Activated CD8-positive, alpha-beta memory T cell treated with anti-CD3 and anti-CD28 coated beads, Interleukin-2, amount 10 ng/mL, durations not matched to agents 7 days and 5 days (primary cell): ENCODE data around the gene KCNE5. TPM values are rescaled to one million over a fixed set of nuclear protein-coding genes. Genes with fewer than 3 reads are reported as not detected.
"Not testable (repeated sequence)": the region's sequence is repeated elsewhere in the genome, so short reads cannot be mapped to it uniquely, and the experiment has no call there.

ENCODE experiments used
- ATAC-seq: fragments of 150-1000 bp; cut with Tn5 transposase; one replicate; pipeline ENCODE4 v1.10.0; 2021; ENCODE audit warnings: moderate library complexity
- CTCF ChIA-PET: fragments of 350-600 bp; sonication (Branson Sonifier 250); formaldehyde crosslinking; loops from one replicate; lab custom pipeline; 2021; ENCODE audit warnings: antibody characterized with exemption; lab: Charles Lee
- DNase-seq: peaks from one replicate; pipeline ENCODE4 v3.0.0-alpha.2; 2020
- H3K27ac Mint-ChIP-seq: one replicate; pipeline ENCODE4 v1.8.0; 2021; ENCODE audit warnings: mild to moderate bottlenecking, mixed read lengths
- H3K27me3 Mint-ChIP-seq: one replicate; pipeline ENCODE4 v1.8.0; 2021; ENCODE audit warnings: mixed read lengths
- H3K36me3 Mint-ChIP-seq: one replicate; pipeline ENCODE4 v1.8.0; 2021; ENCODE audit warnings: mild to moderate bottlenecking, mixed read lengths
- H3K4me1 Mint-ChIP-seq: one replicate; pipeline ENCODE4 v1.8.0; 2021; ENCODE audit warnings: mixed read lengths
- H3K4me3 Mint-ChIP-seq: one replicate; pipeline ENCODE4 v1.8.0; 2021; ENCODE audit warnings: mild to moderate bottlenecking, moderate library complexity, mixed read lengths
- H3K9me3 Mint-ChIP-seq: one replicate; pipeline ENCODE4 v1.8.0; 2022; ENCODE audit warnings: low read depth, mixed read lengths
- total RNA-seq, 2 experiments: library from RNA; stranded (reverse); gene quantifications; one replicate each; pipeline ENCODE4 v1.2.3, GENCODE V29; 2021

Gene KCNE5
- total RNA-seq: under 1 TPM; 0.30 to 0.47 TPM

- no peak for ATAC-seq
- CTCF ChIA-PET: no interaction called here
- Mint-ChIP-seq H3K9me3 (no peaks in the 10 kb centered on the region), H3K4me3 (no peak within 1 kb of the TSS), H3K4me1 (peaks cover 6% of the 10 kb centered on the region), H3K36me3 (peaks cover 5% of the 10 kb centered on the region), H3K27me3 (no peaks in the 10 kb centered on the region), H3K27ac (no peak within 1 kb of the TSS)
- DNase-seq: no peak
Observed at GRCh38 chrX:109624641-109625616, at the start of gene KCNE5. Gene KCNE5, minus strand, starts transcription at chrX:109625172. Its CDS starts 152 bp downstream, at chrX:109625020.

- Mint-ChIP-seq H3K9me3 (no peaks in the 10 kb centered on the region), H3K27ac (no peak overlapping the region), H3K27me3 (no peaks in the 10 kb centered on the region), H3K36me3 (peaks cover 33% of the 10 kb centered on the region), H3K4me3 (no peak overlapping the region), H3K4me1 (peaks cover 10% of the 10 kb centered on the region)
- DNase-seq (no peak), ATAC-seq (no peak)
- CTCF ChIA-PET: no interaction called here
Observed at GRCh38 chrX:109672239-109672638, 47.3 kb upstream of the KCNE5 start.

- H3K27ac Mint-ChIP-seq, H3K9me3 Mint-ChIP-seq, CTCF ChIA-PET, ATAC-seq, H3K4me1 Mint-ChIP-seq, DNase-seq, H3K4me3 Mint-ChIP-seq, H3K27me3 Mint-ChIP-seq: not testable (repeated sequence)
- H3K36me3 Mint-ChIP-seq: peaks cover 36% of the 10 kb centered on the region
Observed at GRCh38 chrX:109671170-109671569, 46.2 kb upstream of the KCNE5 start.

GRCh38 chrX:109667986-109668385 lies 43.0 kb upstream of the KCNE5 start:
- CTCF ChIA-PET: no interaction called here

GRCh38 chrX:109660435-109661143 lies 35.6 kb upstream of the KCNE5 start:
- no peak for ATAC-seq
- H3K36me3 Mint-ChIP-seq: peaks cover 59% of the 10 kb centered on the region

More at GRCh38 chrX:109667986-109668385, 43.0 kb upstream of the KCNE5 start:
- H3K27me3 Mint-ChIP-seq: no peaks in the 10 kb centered on the region
- ATAC-seq (no peak), DNase-seq (no peak)
- H3K27ac Mint-ChIP-seq: no peak overlapping the region
- H3K4me1 Mint-ChIP-seq: no peaks in the 10 kb centered on the region
- H3K36me3 Mint-ChIP-seq: peaks cover 42% of the 10 kb centered on the region
- H3K4me3 Mint-ChIP-seq: no peak overlapping the region
- no peaks in the 10 kb centered on the region for H3K9me3 Mint-ChIP-seq

GRCh38 chrX:109658391-109658790 lies 33.4 kb upstream of the KCNE5 start:
- no peak overlapping the region for H3K4me3 Mint-ChIP-seq
- peaks cover 53% of the 10 kb centered on the region for H3K36me3 Mint-ChIP-seq
- no peaks in the 10 kb centered on the region for H3K27me3 Mint-ChIP-seq
- CTCF ChIA-PET: no interaction called here
- H3K27ac Mint-ChIP-seq: no peak overlapping the region
- DNase-seq: no peak
- H3K9me3 Mint-ChIP-seq: peaks cover 2% of the 10 kb centered on the region
- H3K4me1 Mint-ChIP-seq: no peaks in the 10 kb centered on the region
- ATAC-seq: no peak

More at GRCh38 chrX:109660435-109661143, 35.6 kb upstream of the KCNE5 start:
- Mint-ChIP-seq H3K27ac (no peak overlapping the region), H3K4me1 (no peaks in the 10 kb centered on the region), H3K4me3 (no peak overlapping the region), H3K9me3 (peaks cover 2% of the 10 kb centered on the region), H3K27me3 (no peaks in the 10 kb centered on the region)
- CTCF ChIA-PET: no interaction called here
- DNase-seq: no peak

- H3K36me3 Mint-ChIP-seq: peaks cover 46% of the 10 kb centered on the region
- not testable (repeated sequence) for DNase-seq
Observed at GRCh38 chrX:109657364-109657763, 32.4 kb upstream of the KCNE5 start.

GRCh38 chrX:109656774-109657173 lies 31.8 kb upstream of the KCNE5 start:
- Mint-ChIP-seq H3K27me3 (no peaks in the 10 kb centered on the region), H3K27ac (no peak overlapping the region), H3K4me1 (no peaks in the 10 kb centered on the region), H3K9me3 (peaks cover 2% of the 10 kb centered on the region), H3K4me3 (no peak overlapping the region), H3K36me3 (peaks cover 43% of the 10 kb centered on the region)
- DNase-seq (no peak), ATAC-seq (no peak)
- CTCF ChIA-PET: no interaction called here

More at GRCh38 chrX:109657364-109657763, 32.4 kb upstream of the KCNE5 start:
- H3K27ac Mint-ChIP-seq, CTCF ChIA-PET, H3K4me1 Mint-ChIP-seq, ATAC-seq, H3K9me3 Mint-ChIP-seq, H3K27me3 Mint-ChIP-seq, H3K4me3 Mint-ChIP-seq: not testable (repeated sequence)

- Mint-ChIP-seq H3K27me3 (no peaks in the 10 kb centered on the region), H3K9me3 (peaks cover 2% of the 10 kb centered on the region), H3K36me3 (peaks cover 40% of the 10 kb centered on the region), H3K27ac (no peak overlapping the region), H3K4me1 (no peaks in the 10 kb centered on the region), H3K4me3 (no peak overlapping the region)
- DNase-seq (no peak), ATAC-seq (no peak)
- CTCF ChIA-PET: no interaction called here
Observed at GRCh38 chrX:109655502-109656201, 30.7 kb upstream of the KCNE5 start.

- Mint-ChIP-seq H3K4me3 (no peak overlapping the region), H3K36me3 (peaks cover 33% of the 10 kb centered on the region), H3K27me3 (no peaks in the 10 kb centered on the region), H3K4me1 (no peaks in the 10 kb centered on the region), H3K9me3 (peaks cover 2% of the 10 kb centered on the region), H3K27ac (peak overlapping the region; percentile 7)
- DNase-seq (no peak), ATAC-seq (no peak)
- CTCF ChIA-PET: no interaction called here
Observed at GRCh38 chrX:109654516-109655109, 29.6 kb upstream of the KCNE5 start.

GRCh38 chrX:109644671-109645070 lies 19.7 kb upstream of the KCNE5 start:
- H3K36me3 Mint-ChIP-seq: peaks cover 18% of the 10 kb centered on the region
- DNase-seq, H3K4me1 Mint-ChIP-seq, H3K27ac Mint-ChIP-seq, CTCF ChIA-PET, H3K9me3 Mint-ChIP-seq, ATAC-seq, H3K27me3 Mint-ChIP-seq, H3K4me3 Mint-ChIP-seq: not testable (repeated sequence)

- Mint-ChIP-seq H3K4me1 (peaks cover 16% of the 10 kb centered on the region), H3K27ac (no peak overlapping the region), H3K9me3 (no peaks in the 10 kb centered on the region), H3K4me3 (no peak overlapping the region), H3K36me3 (peaks cover 23% of the 10 kb centered on the region), H3K27me3 (no peaks in the 10 kb centered on the region)
- no peak for ATAC-seq
- CTCF ChIA-PET: interaction anchor here (1.1 kb wide), 1 partner anchor 10 kb away, joined by 3 read pairs; no protein-coding TSS in a partner anchor
- DNase-seq: no peak
Observed at GRCh38 chrX:109643687-109644086, 18.7 kb upstream of the KCNE5 start.

- no peak for ATAC-seq
- H3K27ac Mint-ChIP-seq: peak overlapping the region; percentile 63
- H3K4me3 Mint-ChIP-seq: no peak overlapping the region
- H3K36me3 Mint-ChIP-seq: peaks cover 24% of the 10 kb centered on the region
- no peak for DNase-seq
- CTCF ChIA-PET: interaction anchor here (1.2 to 2.5 kb wide), 3 partner anchors 75 to 253 kb away, joined by 3 to 7 read pairs (median 5); no protein-coding TSS in a partner anchor
- H3K4me1 Mint-ChIP-seq: peaks cover 20% of the 10 kb centered on the region
- no peaks in the 10 kb centered on the region for H3K27me3 Mint-ChIP-seq
- H3K9me3 Mint-ChIP-seq: no peaks in the 10 kb centered on the region
Observed at GRCh38 chrX:109638158-109638557, 13.2 kb upstream of the KCNE5 start.
